Trophoblast cell (in vitro differentiated cells and primary cell): ENCODE measurements around the gene MYT1.

Experiments
- DNase-seq, 2 donors: peaks; one replicate each; pipeline ENCODE4 v3.0.0-alpha.2; 2016
- H2AFZ ChIP-seq: 2 replicates; pipeline ENCODE4 v1.6.1; 2013; ENCODE audit warnings: low read length, moderate library complexity, mild to moderate bottlenecking; ENCODE audit not compliant: insufficient read depth, poor library complexity
- H2AK5ac ChIP-seq: 2 replicates; pipeline ENCODE4 v1.6.1; 2013; ENCODE audit warnings: mild to moderate bottlenecking, low read length
- H2BK120ac ChIP-seq: 2 replicates; pipeline ENCODE4 v1.6.1; 2013; ENCODE audit warnings: low read length, mild to moderate bottlenecking, moderate library complexity; ENCODE audit not compliant: insufficient read depth, poor library complexity
- H2BK12ac ChIP-seq: 2 replicates; pipeline ENCODE4 v1.6.1; 2013; ENCODE audit warnings: mild to moderate bottlenecking, low read length, moderate library complexity
- H2BK5ac ChIP-seq: 2 replicates; pipeline ENCODE4 v1.6.1; 2013; ENCODE audit warnings: low read length, low read depth, moderate library complexity, mild to moderate bottlenecking; ENCODE audit not compliant: poor library complexity
- H3K14ac ChIP-seq: 2 replicates; pipeline ENCODE4 v1.6.1; 2013; ENCODE audit warnings: mild to moderate bottlenecking, low read length
- H3K18ac ChIP-seq: 2 replicates; pipeline ENCODE4 v1.6.1; 2013; ENCODE audit warnings: mild to moderate bottlenecking, low read length
- H3K23ac ChIP-seq: 2 replicates; pipeline ENCODE4 v1.6.1; 2013; ENCODE audit warnings: low read length
- H3K27ac ChIP-seq: 2 replicates; pipeline ENCODE4 v1.5.1; 2013; ENCODE audit warnings: low read depth, mild to moderate bottlenecking, inconsistent platforms, low read length, moderate library complexity
- H3K27me3 ChIP-seq: 2 replicates; pipeline ENCODE4 v1.6.1; 2013; ENCODE audit warnings: inconsistent platforms, mild to moderate bottlenecking, low read length, moderate library complexity; ENCODE audit not compliant: insufficient read depth
- H3K36me3 ChIP-seq, 2 experiments: 1 replicate in 1 of 2; 2 replicates in 1 of 2; pipeline ENCODE4 v1.6.1; 2013; ENCODE audit warnings: low read length in 2 of 2, mild to moderate bottlenecking in 2 of 2, moderate library complexity in 1 of 2; ENCODE audit not compliant: insufficient read depth in 2 of 2, control insufficient read depth in 1 of 2
- H3K4ac ChIP-seq: 2 replicates; pipeline ENCODE4 v1.6.1; 2013; ENCODE audit warnings: low read depth, mild to moderate bottlenecking, low read length, moderate library complexity
- H3K4me1 ChIP-seq, 2 experiments: 1 replicate in 1 of 2; 2 replicates in 1 of 2; pipeline ENCODE4 v1.6.1; 2013; ENCODE audit warnings: low read length in 2 of 2, mild to moderate bottlenecking in 2 of 2, moderate library complexity in 1 of 2; ENCODE audit not compliant: insufficient read depth in 2 of 2, control insufficient read depth in 1 of 2
- H3K4me2 ChIP-seq: 2 replicates; pipeline ENCODE4 v1.6.1; 2013; ENCODE audit warnings: inconsistent platforms, mild to moderate bottlenecking, low read length, moderate library complexity
- H3K4me3 ChIP-seq: 2 replicates; pipeline ENCODE4 v1.5.1; 2013; ENCODE audit warnings: mild to moderate bottlenecking, low read depth, low read length, inconsistent platforms
- H3K79me1 ChIP-seq: one replicate; pipeline ENCODE4 v1.6.1; 2013; ENCODE audit warnings: low read length
- H3K79me2 ChIP-seq: 2 replicates; pipeline ENCODE4 v1.6.1; 2013; ENCODE audit warnings: low read length, mild to moderate bottlenecking; ENCODE audit not compliant: control insufficient read depth, insufficient read depth, poor library complexity
- H3K9ac ChIP-seq: 2 replicates; pipeline ENCODE4 v1.6.1; 2013; ENCODE audit warnings: mild to moderate bottlenecking, low read length
- H3K9me3 ChIP-seq: 2 replicates; pipeline ENCODE4 v1.6.1; 2013; ENCODE audit warnings: low read depth, mild to moderate bottlenecking, control low read depth, inconsistent platforms, low read length; ENCODE audit not compliant: insufficient read depth
- H4K12ac ChIP-seq: 2 replicates; pipeline ENCODE4 v1.6.1; 2013; ENCODE audit warnings: low read depth, mild to moderate bottlenecking, low read length, moderate library complexity
- H4K8ac ChIP-seq: 2 replicates; pipeline ENCODE4 v1.6.1; 2013; ENCODE audit warnings: low read depth, mild to moderate bottlenecking, low read length, moderate library complexity
- H4K91ac ChIP-seq: one replicate; pipeline ENCODE4 v1.6.1; 2013; ENCODE audit warnings: low read depth, mild to moderate bottlenecking, low read length, moderate library complexity
- WGBS: extraction: QIAGEN DNeasy Blood & Tissue Kit; methylation state at CpG from one replicate; pipeline ENCODE4 v1.1.7; 2013; ENCODE audit warnings: missing lambda C conversion rate; ENCODE audit not compliant: insufficient read length, insufficient coverage; ENCODE audit errors: extremely low coverage; 5-methylcytosine and 5-hydroxymethylcytosine counted together

Gene MYT1

GRCh38 chr20:64201653-64202052, 37.4 kb downstream of the MYT1 start:
- DNase-seq: no peak
- no peak overlapping the region for H3K23ac ChIP-seq
- H3K9ac ChIP-seq: no peak overlapping the region
- no peak overlapping the region for H2BK120ac ChIP-seq
- H3K79me1 ChIP-seq: no peaks in the 10 kb centered on the region
- H2BK5ac ChIP-seq: no peak overlapping the region
- WGBS: no CpG with 5 or more reads among the region's 35 CpGs
- H3K4ac ChIP-seq: no peak overlapping the region
- H3K4me1 ChIP-seq: no peaks in the 10 kb centered on the region
- no peaks in the 10 kb centered on the region for H3K36me3 ChIP-seq
- H3K18ac ChIP-seq: no peak overlapping the region
- no peak overlapping the region for H3K14ac ChIP-seq
- H2AFZ ChIP-seq: no peak overlapping the region
- no peak overlapping the region for H2BK12ac ChIP-seq
- no peak overlapping the region for H4K8ac ChIP-seq
- no peak overlapping the region for H2AK5ac ChIP-seq
- H3K27me3 ChIP-seq: no peaks in the 10 kb centered on the region
- peaks cover 12% of the 10 kb centered on the region for H3K9me3 ChIP-seq
- no peak overlapping the region for H4K91ac ChIP-seq
- H3K27ac ChIP-seq: no peak overlapping the region
- H3K4me2 ChIP-seq: no peak overlapping the region
- no peak overlapping the region for H3K4me3 ChIP-seq
- H3K79me2 ChIP-seq: no peaks in the 10 kb centered on the region
- H4K12ac ChIP-seq: no peak overlapping the region

DNA sequence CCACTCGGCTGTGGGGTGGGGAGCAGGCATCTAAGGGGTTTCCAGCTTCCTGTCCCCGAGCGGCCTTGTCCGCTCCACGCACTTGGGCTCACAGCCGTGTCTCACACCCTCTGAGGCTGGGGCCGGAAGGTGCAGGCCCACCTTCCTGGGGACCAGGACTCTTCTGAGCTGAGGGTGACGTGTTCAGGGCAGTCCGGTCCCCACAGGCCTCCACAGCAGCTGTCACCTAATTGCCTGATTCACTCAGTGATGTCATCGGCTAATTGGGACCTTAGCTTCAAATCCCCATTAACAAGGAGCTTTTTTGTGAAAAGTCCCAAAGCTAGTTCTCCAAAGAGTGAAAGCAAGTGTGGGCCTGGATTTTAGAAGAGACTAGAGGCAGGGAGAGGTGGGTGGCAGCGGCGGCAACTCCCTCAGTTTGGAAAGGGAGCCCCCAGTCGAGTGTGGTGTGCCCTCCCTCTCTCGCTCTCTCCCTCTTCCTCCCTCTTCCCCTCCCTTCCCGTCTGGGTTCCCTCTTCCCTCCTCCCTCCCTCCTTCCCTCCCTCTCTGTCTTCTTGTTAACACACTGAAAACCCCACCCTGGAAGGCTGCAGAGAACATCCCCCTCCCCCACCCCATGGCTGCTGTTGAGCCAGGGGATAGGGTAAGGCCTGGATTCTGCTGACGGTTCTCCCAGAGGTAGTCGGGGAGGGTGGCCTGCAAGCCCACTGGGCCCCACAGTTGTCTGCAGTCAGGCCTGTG, 39.0 kb downstream of the MYT1 start:
- H4K8ac ChIP-seq: no peak overlapping the region
- H3K4ac ChIP-seq: no peak overlapping the region
- no peak overlapping the region for H2BK12ac ChIP-seq
- no peak overlapping the region for H3K14ac ChIP-seq
- H3K9me3 ChIP-seq: peaks cover 12% of the 10 kb centered on the region
- no peaks in the 10 kb centered on the region for H3K4me1 ChIP-seq
- no peak overlapping the region for H2BK5ac ChIP-seq
- H3K4me3 ChIP-seq: no peak overlapping the region
- H2BK120ac ChIP-seq: no peak overlapping the region
- no CpG with 5 or more reads among the region's 17 CpGs for WGBS
- no peak overlapping the region for H3K27ac ChIP-seq
- no peak overlapping the region for H2AK5ac ChIP-seq
- no peak overlapping the region for H3K4me2 ChIP-seq
- no peak overlapping the region for H2AFZ ChIP-seq
- H4K12ac ChIP-seq: no peak overlapping the region
- no peaks in the 10 kb centered on the region for H3K79me2 ChIP-seq
- no peak overlapping the region for H4K91ac ChIP-seq
- no peak for DNase-seq
- no peak overlapping the region for H3K23ac ChIP-seq
- H3K27me3 ChIP-seq: no peaks in the 10 kb centered on the region
- no peak overlapping the region for H3K18ac ChIP-seq
- no peak overlapping the region for H3K9ac ChIP-seq
- H3K79me1 ChIP-seq: no peaks in the 10 kb centered on the region
- no peaks in the 10 kb centered on the region for H3K36me3 ChIP-seq

DNA sequence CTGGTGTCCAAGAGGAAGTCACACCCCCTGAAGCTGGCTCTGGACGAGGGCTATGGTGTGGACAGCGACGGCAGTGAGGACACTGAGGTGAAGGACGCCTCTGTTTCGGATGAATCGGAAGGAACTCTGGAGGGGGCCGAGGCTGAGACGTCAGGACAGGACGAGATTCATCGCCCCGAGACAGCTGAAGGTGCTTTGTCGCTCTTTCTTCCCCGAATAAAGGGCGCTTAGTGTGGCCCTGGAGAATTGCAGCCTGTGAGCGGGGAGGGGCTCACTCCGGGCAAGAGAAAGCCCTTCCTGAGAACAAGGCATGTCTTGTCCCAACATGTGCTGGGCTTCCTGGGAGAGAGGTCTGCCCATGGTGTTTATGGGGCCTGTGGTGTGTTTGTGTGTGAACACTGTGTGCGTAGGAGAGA, 41.4 kb downstream of the MYT1 start:
- no peak overlapping the region for H3K14ac ChIP-seq
- WGBS: no CpG with 5 or more reads among the region's 17 CpGs

DNA sequence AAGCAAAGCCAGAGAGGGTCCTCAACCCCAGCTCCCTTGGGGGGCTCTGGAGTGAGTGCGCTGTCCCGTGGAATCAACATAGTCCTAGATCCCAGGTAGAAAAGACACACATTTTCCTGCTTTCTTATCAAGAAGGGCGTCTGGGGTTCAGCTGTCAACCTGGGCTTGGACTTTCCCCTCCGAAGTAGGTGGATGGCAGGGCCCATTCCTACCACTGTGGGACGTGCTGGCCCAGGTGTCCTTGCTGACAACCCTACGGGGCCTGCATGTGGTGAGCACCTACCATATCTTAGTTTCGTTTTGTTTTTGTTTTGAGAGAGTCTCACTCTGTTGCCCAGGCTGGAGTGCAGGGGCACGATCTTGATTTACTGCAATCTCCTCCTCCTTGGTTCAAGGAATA, 42.4 kb downstream of the MYT1 start:
- no peak overlapping the region for H2BK12ac ChIP-seq
- no peak overlapping the region for H2AK5ac ChIP-seq
- no peak for DNase-seq
- H2AFZ ChIP-seq: no peak overlapping the region
- no peaks in the 10 kb centered on the region for H3K36me3 ChIP-seq
- no peak overlapping the region for H3K4ac ChIP-seq
- peak overlapping the region; percentile 8 for H3K4me3 ChIP-seq
- WGBS: no CpG with 5 or more reads among the region's 8 CpGs
- no peak overlapping the region for H3K18ac ChIP-seq
- H3K23ac ChIP-seq: no peak overlapping the region
- no peaks in the 10 kb centered on the region for H3K4me1 ChIP-seq
- no peak overlapping the region for H3K4me2 ChIP-seq
- H2BK120ac ChIP-seq: no peak overlapping the region
- no peak overlapping the region for H4K8ac ChIP-seq
- no peaks in the 10 kb centered on the region for H3K27me3 ChIP-seq
- H3K79me2 ChIP-seq: no peaks in the 10 kb centered on the region
- H2BK5ac ChIP-seq: no peak overlapping the region
- no peak overlapping the region for H3K27ac ChIP-seq
- no peak overlapping the region for H4K91ac ChIP-seq
- H4K12ac ChIP-seq: no peak overlapping the region
- H3K14ac ChIP-seq: no peak overlapping the region
- no peaks in the 10 kb centered on the region for H3K79me1 ChIP-seq
- no peak overlapping the region for H3K9ac ChIP-seq
- H3K9me3 ChIP-seq: peaks cover 6% of the 10 kb centered on the region

More for the DNA sequence above, 41.4 kb downstream of the MYT1 start:
- Histone ChIP-seq H2BK120ac (no peak overlapping the region), H3K79me1 (no peaks in the 10 kb centered on the region), H3K79me2 (no peaks in the 10 kb centered on the region), H4K12ac (no peak overlapping the region), H2AFZ (no peak overlapping the region), H3K18ac (no peak overlapping the region), H3K27me3 (no peaks in the 10 kb centered on the region), H3K4me1 (no peaks in the 10 kb centered on the region), H4K8ac (no peak overlapping the region), H2AK5ac (no peak overlapping the region), H3K36me3 (no peaks in the 10 kb centered on the region), H3K23ac (no peak overlapping the region), H3K9me3 (peaks cover 11% of the 10 kb centered on the region), H3K4ac (no peak overlapping the region), H4K91ac (no peak overlapping the region), H3K4me3 (no peak overlapping the region), H3K27ac (no peak overlapping the region), H2BK12ac (no peak overlapping the region), H3K9ac (no peak overlapping the region), H3K4me2 (no peak overlapping the region), H2BK5ac (no peak overlapping the region)
- no peak for DNase-seq
